Osteoblast (primary cell): ENCODE results near the gene FCMR. TPM values are rescaled to one million over a fixed set of nuclear protein-coding genes. Genes with fewer than 3 reads are reported as not detected.

Experiments
- DNase-seq: peaks from one replicate; pipeline ENCODE4 v3.0.0; 2011; ENCODE audit warnings: low spot score, mixed read lengths; ENCODE audit not compliant: insufficient read length; ENCODE audit errors: missing footprints
- H2AFZ ChIP-seq: 2 replicates; pipeline ENCODE4 v1.6.0; 2011; ENCODE audit warnings: mild to moderate bottlenecking, low read length
- H3K27ac ChIP-seq: 2 replicates; pipeline ENCODE4 v1.5.1; 2011; ENCODE audit warnings: mild to moderate bottlenecking, low read depth, low read length, moderate library complexity
- H3K27me3 ChIP-seq: 2 replicates; pipeline ENCODE4 v1.6.0; 2012; ENCODE audit warnings: mild to moderate bottlenecking, control low read depth, inconsistent platforms, low read length, moderate library complexity; ENCODE audit not compliant: insufficient read depth
- H3K36me3 ChIP-seq: 2 replicates; pipeline ENCODE4 v1.5.1; 2011; ENCODE audit warnings: mild to moderate bottlenecking, low read length, control low read depth, moderate library complexity; ENCODE audit not compliant: insufficient read depth
- H3K4me1 ChIP-seq: 2 replicates; pipeline ENCODE4 v1.5.1; 2011; ENCODE audit warnings: mild to moderate bottlenecking, low read length, control low read depth, moderate library complexity; ENCODE audit not compliant: insufficient read depth
- H3K4me2 ChIP-seq: 2 replicates; pipeline ENCODE4 v1.6.0; 2011; ENCODE audit warnings: mild to moderate bottlenecking, low read length; ENCODE audit not compliant: insufficient read depth
- H3K4me3 ChIP-seq: fragments of 200-600 bp; sonication (generic); 3 replicates; pipeline ENCODE4 v1.5.1; 2012; ENCODE audit warnings: mild to moderate bottlenecking, low read length, inconsistent platforms; ENCODE audit not compliant: insufficient read depth
- H3K79me2 ChIP-seq: 2 replicates; pipeline ENCODE4 v1.6.0; 2012; ENCODE audit warnings: mild to moderate bottlenecking, low read length, control low read depth, inconsistent platforms; ENCODE audit not compliant: insufficient read depth
- H3K9me3 ChIP-seq: 2 replicates; pipeline ENCODE4 v1.5.1; 2011; ENCODE audit warnings: low read depth, low read length, control low read depth
- H4K20me1 ChIP-seq: 2 replicates; pipeline ENCODE4 v1.6.0; 2012; ENCODE audit warnings: mild to moderate bottlenecking, low read length, control low read depth; ENCODE audit not compliant: insufficient read depth
- CTCF ChIP-seq: IDR thresholded peaks from 2 replicates; pipeline ENCODE4 v1.5.1; 2011; ENCODE audit warnings: mild to moderate bottlenecking, low read depth, low read length, moderate library complexity; ENCODE audit errors: extremely low read depth
- total RNA-seq: library from RNA; depleted of rRNA; stranded (reverse); fragments of >200 nt; gene quantifications from 2 replicates; pipeline ENCODE4 v1.2.3, GENCODE V29; 2012

Gene FCMR
- total RNA-seq, 1 donor = not detected

- H3K4me2 ChIP-seq = no peak overlapping the region
- no peak for DNase-seq
- H3K27me3 ChIP-seq = peaks cover 11% of the 10 kb centered on the region
- no peak for TF ChIP-seq CTCF
- no peaks in the 10 kb centered on the region for H3K9me3 ChIP-seq
- H3K4me1 ChIP-seq = no peaks in the 10 kb centered on the region
- no peak overlapping the region for H2AFZ ChIP-seq
- no peak overlapping the region for H3K4me3 ChIP-seq
- no peaks in the 10 kb centered on the region for H4K20me1 ChIP-seq
- no peaks in the 10 kb centered on the region for H3K36me3 ChIP-seq
- no peaks in the 10 kb centered on the region for H3K79me2 ChIP-seq
- no peak overlapping the region for H3K27ac ChIP-seq
These were observed 31.9 kb upstream of the FCMR start for GRCh38 chr1:206953626-206954025.

GRCh38 chr1:206953126-206953525, 31.4 kb upstream of the FCMR start:
- H3K4me2 ChIP-seq = no peak overlapping the region
- no peak overlapping the region for H2AFZ ChIP-seq
- H3K79me2 ChIP-seq = no peaks in the 10 kb centered on the region
- H4K20me1 ChIP-seq = no peaks in the 10 kb centered on the region
- peaks cover 15% of the 10 kb centered on the region for H3K27me3 ChIP-seq
- H3K36me3 ChIP-seq = no peaks in the 10 kb centered on the region
- no peaks in the 10 kb centered on the region for H3K9me3 ChIP-seq
- H3K27ac ChIP-seq = no peak overlapping the region
- DNase-seq = no peak
- no peak for TF ChIP-seq CTCF
- H3K4me3 ChIP-seq = no peak overlapping the region
- H3K4me1 ChIP-seq = no peaks in the 10 kb centered on the region

DNA sequence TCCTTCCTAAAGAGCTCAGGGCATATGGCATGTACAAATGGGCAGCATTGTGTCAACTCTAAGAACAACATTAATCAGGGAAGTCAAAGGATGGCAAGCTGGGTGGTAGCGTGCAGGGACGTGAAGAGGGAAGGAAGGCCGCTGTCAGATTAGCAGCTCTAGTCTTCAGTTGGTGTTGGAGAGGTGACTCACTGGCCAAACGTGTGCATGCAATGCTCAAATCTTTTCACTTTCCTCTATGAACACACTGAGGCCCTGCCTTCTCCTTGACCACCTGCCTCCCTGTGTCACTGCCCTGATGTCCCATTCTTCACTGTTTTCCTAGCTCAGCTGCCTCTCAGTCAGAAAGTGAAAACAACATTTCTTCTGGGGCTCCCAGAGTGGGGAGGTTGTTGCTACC, 30.4 kb upstream of the FCMR start:
- Histone ChIP-seq H3K4me1 (no peaks in the 10 kb centered on the region), H3K27me3 (peaks cover 17% of the 10 kb centered on the region), H4K20me1 (no peaks in the 10 kb centered on the region), H3K79me2 (no peaks in the 10 kb centered on the region), H3K4me3 (no peak overlapping the region), H3K4me2 (no peak overlapping the region), H3K9me3 (no peaks in the 10 kb centered on the region), H2AFZ (no peak overlapping the region), H3K36me3 (no peaks in the 10 kb centered on the region), H3K27ac (no peak overlapping the region)
- DNase-seq = no peak
- no peak for TF ChIP-seq CTCF

GRCh38 chr1:206951318-206952100, 29.8 kb upstream of the FCMR start:
- no peaks in the 10 kb centered on the region for H3K9me3 ChIP-seq

More at GRCh38 chr1:206951318-206952100, 29.8 kb upstream of the FCMR start:
- H3K4me1 ChIP-seq = no peaks in the 10 kb centered on the region
- no peak for TF ChIP-seq CTCF
- H3K79me2 ChIP-seq = no peaks in the 10 kb centered on the region
- no peak overlapping the region for H3K4me3 ChIP-seq
- H2AFZ ChIP-seq = no peak overlapping the region
- H3K4me2 ChIP-seq = no peak overlapping the region
- DNase-seq = no peak
- H4K20me1 ChIP-seq = no peaks in the 10 kb centered on the region
- H3K27ac ChIP-seq = no peak overlapping the region
- no peaks in the 10 kb centered on the region for H3K36me3 ChIP-seq
- H3K27me3 ChIP-seq = peaks cover 20% of the 10 kb centered on the region
